Nephron (organoid): ENCODE measurements around the gene UST.
"Not testable (repeated sequence)": the region's sequence is repeated elsewhere in the genome, so short reads cannot be mapped to it uniquely, and the experiment has no call there.

Experiments
- H3K27ac Mint-ChIP-seq, 3 experiments: 2 replicates each; pipeline ENCODE4 v1.8.0; 2020; ENCODE audit warnings: mixed read lengths in 3 of 3, mild to moderate bottlenecking in 2 of 3, moderate library complexity in 1 of 3
- H3K27me3 Mint-ChIP-seq: 2 replicates; pipeline ENCODE4 v1.8.0; 2021; ENCODE audit warnings: low read depth, mild to moderate bottlenecking, moderate library complexity, mixed read lengths
- H3K36me3 Mint-ChIP-seq: 2 replicates; pipeline ENCODE4 v1.8.0; 2020; ENCODE audit warnings: low read depth, mixed read lengths
- H3K4me1 Mint-ChIP-seq: 2 replicates; pipeline ENCODE4 v1.8.0; 2020; ENCODE audit warnings: mixed read lengths
- H3K4me3 Mint-ChIP-seq, 3 experiments: 2 replicates each; pipeline ENCODE4 v1.8.0; 2020; ENCODE audit warnings: mild to moderate bottlenecking in 3 of 3, mixed read lengths in 3 of 3, moderate library complexity in 2 of 3
- H3K9me3 Mint-ChIP-seq: 2 replicates; pipeline ENCODE4 v1.8.0; 2020; ENCODE audit warnings: mixed read lengths
- TF ChIP-seq, protein P1 (sequence below), 3 experiments: fragments of 200-600 bp; sonication (generic); IDR thresholded peaks; one replicate each; pipeline ENCODE4 v1.5.0; 2021; ENCODE audit warnings: antibody characterized with exemption in 3 of 3; ENCODE audit not compliant: unreplicated experiment in 3 of 3

Gene UST

DNA sequence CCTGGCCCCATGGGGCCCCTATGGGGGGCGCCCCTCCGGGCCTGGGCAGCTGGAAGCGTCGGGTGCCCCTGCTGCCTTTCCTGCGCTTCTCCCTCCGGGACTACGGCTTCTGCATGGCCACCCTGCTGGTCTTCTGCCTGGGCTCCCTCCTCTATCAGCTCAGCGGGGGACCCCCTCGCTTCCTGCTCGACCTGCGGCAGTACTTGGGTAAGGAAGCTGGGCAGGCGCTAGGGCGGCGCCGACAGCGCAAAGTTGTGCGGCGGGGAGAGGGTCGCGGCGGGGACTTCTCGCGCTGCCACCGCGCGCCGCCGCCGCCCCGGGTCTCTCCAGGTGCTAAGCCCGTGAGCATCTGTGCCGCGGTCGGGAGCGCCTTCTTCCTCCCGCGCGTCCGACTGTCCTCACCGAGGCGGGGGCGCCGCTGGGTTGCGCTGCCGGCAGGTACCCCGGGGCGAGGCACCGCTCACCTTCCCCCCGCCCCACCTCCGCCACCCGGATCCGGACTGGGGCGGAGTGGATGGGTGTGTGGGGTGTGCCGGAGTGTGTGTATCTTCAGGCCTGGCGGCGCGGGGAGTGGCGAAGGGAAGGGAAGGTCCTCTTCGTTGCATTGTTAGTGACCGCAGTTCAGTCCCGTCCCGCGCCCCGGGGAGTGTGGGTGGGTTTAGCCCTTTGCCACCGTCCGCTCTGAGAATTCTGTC, 788 bp downstream of the UST start:
- H3K4me1 Mint-ChIP-seq = peaks cover 48% of the 10 kb centered on the region
- peak overlapping the region in 1 of 3 experiments; percentile 49 for H3K27ac Mint-ChIP-seq
- H3K36me3 Mint-ChIP-seq = no peaks in the 10 kb centered on the region
- H3K9me3 Mint-ChIP-seq = no peaks in the 10 kb centered on the region
- peak overlapping the region; percentile 89 to 93 (median 89) for H3K4me3 Mint-ChIP-seq
- TF ChIP-seq, protein P1, sequence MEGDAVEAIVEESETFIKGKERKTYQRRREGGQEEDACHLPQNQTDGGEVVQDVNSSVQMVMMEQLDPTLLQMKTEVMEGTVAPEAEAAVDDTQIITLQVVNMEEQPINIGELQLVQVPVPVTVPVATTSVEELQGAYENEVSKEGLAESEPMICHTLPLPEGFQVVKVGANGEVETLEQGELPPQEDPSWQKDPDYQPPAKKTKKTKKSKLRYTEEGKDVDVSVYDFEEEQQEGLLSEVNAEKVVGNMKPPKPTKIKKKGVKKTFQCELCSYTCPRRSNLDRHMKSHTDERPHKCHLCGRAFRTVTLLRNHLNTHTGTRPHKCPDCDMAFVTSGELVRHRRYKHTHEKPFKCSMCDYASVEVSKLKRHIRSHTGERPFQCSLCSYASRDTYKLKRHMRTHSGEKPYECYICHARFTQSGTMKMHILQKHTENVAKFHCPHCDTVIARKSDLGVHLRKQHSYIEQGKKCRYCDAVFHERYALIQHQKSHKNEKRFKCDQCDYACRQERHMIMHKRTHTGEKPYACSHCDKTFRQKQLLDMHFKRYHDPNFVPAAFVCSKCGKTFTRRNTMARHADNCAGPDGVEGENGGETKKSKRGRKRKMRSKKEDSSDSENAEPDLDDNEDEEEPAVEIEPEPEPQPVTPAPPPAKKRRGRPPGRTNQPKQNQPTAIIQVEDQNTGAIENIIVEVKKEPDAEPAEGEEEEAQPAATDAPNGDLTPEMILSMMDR (IDR thresholded peaks at IDR 0.05; ENCODE audit: unreplicated experiment in 3 of 3) = no peak
- peaks cover 15% of the 10 kb centered on the region for H3K27me3 Mint-ChIP-seq

DNA sequence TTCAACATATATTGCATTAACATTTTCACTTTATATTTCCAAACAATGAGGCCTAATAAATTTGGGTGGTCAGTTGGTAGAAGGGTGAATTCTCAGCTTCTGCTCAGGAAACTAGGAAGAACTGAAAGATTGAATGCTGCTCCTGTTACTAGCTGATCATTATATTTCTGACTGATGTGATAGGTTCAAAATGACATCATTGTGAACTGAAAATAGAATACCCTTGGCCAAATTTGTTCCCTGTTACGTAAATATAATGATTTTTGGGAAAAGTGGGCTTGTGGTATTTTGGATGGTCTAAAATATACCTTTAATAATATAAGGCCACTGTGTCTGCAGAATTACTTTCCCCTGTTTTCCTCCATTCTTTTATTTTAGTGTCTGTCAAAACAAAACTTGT, 2.8 kb downstream of the UST start:
- H3K36me3 Mint-ChIP-seq = no peaks in the 10 kb centered on the region
- H3K4me1 Mint-ChIP-seq = peaks cover 37% of the 10 kb centered on the region
- TF ChIP-seq, protein P1 (IDR thresholded peaks at IDR 0.05; ENCODE audit: unreplicated experiment in 3 of 3) = no peak
- H3K27ac Mint-ChIP-seq = no peak overlapping the region
- peak overlapping the region; percentile 55 to 93 (median 89) for H3K4me3 Mint-ChIP-seq
- H3K9me3 Mint-ChIP-seq = no peaks in the 10 kb centered on the region
- H3K27me3 Mint-ChIP-seq = peaks cover 16% of the 10 kb centered on the region

- TF ChIP-seq, protein P1 (IDR thresholded peaks at IDR 0.05; ENCODE audit: unreplicated experiment in 3 of 3) = no peak
- Mint-ChIP-seq H3K4me3 (peak overlapping the region in 2 of 3 experiments; percentile 43 to 69), H3K27me3 (peaks cover 8% of the 10 kb centered on the region), H3K27ac (no peak overlapping the region), H3K36me3 (no peaks in the 10 kb centered on the region), H3K4me1 (peaks cover 29% of the 10 kb centered on the region), H3K9me3 (no peaks in the 10 kb centered on the region)
These were observed 4.3 kb downstream of the UST start for GRCh38 chr6:148750838-148751792.

DNA sequence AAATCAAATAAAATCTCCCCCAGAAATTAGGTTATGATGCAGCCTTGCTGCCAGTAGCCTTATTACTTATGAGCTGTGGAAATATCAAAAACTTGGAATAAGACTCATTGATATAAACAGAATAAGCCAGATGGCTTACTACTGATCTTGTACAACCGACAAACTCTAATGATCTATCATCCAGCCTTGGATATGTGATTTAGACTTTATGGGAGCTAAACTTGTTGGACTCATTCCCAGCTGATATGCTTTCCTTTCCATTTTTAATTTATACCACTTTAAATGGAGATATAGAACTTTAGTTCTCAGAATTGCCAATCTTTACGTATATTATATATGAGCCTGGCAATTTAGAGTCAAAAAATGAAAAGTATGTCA, 5.0 kb downstream of the UST start:
- Mint-ChIP-seq H3K4me1 (peaks cover 30% of the 10 kb centered on the region), H3K36me3 (no peaks in the 10 kb centered on the region), H3K27ac (no peak overlapping the region), H3K9me3 (no peaks in the 10 kb centered on the region), H3K4me3 (peak overlapping the region in 1 of 3 experiments; percentile 7), H3K27me3 (peaks cover 7% of the 10 kb centered on the region)
- TF ChIP-seq, protein P1 (IDR thresholded peaks at IDR 0.05; ENCODE audit: unreplicated experiment in 3 of 3) = no peak

DNA sequence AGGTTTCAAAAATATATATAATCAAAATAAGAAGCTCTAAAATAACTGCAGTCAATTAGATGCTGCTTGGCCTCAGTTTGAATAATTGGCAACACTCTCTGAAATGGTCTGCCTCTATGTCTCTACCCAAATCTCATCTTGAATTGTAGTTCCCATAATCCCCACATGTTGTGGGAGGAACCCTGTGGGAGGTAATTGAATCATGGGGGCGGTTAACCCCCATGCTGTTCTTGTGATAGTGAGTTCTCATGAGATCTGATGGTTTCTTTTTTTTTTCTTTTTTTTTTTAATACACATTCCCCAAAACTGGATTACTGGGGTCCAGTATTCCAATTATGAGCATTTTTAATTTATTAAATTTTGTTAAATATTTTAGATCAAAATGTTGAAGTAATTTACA, 8.5 kb downstream of the UST start:
- H3K4me3 Mint-ChIP-seq, H3K27ac Mint-ChIP-seq, H3K27me3 Mint-ChIP-seq, H3K36me3 Mint-ChIP-seq, H3K9me3 Mint-ChIP-seq: not testable (repeated sequence)
- peaks cover 39% of the 10 kb centered on the region for H3K4me1 Mint-ChIP-seq

DNA sequence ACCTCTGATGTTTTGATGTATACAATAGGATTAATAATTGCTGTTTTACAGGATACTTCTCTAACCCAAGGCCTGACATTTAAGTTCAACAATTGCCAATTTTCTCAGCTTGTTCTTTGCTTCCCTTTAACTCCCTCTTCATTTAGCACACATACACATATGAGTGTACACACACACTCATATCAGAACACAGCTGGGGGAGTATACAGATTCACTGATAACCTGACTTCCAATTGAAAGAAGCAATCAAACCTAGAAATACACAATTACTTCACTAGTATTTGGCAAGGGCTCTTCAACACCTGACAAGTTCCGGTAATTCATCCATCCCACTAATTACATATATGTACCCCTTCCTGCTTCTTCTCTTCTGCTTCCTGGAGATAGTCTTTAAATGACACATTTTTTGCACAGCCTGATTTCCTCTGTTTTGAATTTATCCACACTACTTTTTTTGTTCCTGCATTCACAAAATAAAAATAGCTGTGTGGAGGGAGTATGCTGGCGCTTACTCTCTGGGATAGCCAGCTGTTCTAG, 11.2 kb downstream of the UST start:
- H3K27ac Mint-ChIP-seq = peak overlapping the region in 1 of 3 experiments; percentile 7
- H3K4me1 Mint-ChIP-seq = peaks cover 47% of the 10 kb centered on the region
- H3K4me3 Mint-ChIP-seq = no peak overlapping the region
- peaks cover 3% of the 10 kb centered on the region for H3K27me3 Mint-ChIP-seq
- no peaks in the 10 kb centered on the region for H3K36me3 Mint-ChIP-seq
- no peaks in the 10 kb centered on the region for H3K9me3 Mint-ChIP-seq
- TF ChIP-seq, protein P1 (IDR thresholded peaks at IDR 0.05; ENCODE audit: unreplicated experiment in 3 of 3) = no peak
